Type B pancreatic cell (in vitro differentiated cells): ENCODE results near the gene TMEM108. TPM values are rescaled to one million over a fixed set of nuclear protein-coding genes. Genes with fewer than 3 reads are reported as not detected.

Source experiments
- DNase-seq: peaks from one replicate; pipeline ENCODE4 v3.0.0; 2021; ENCODE audit warnings: mixed read lengths; ENCODE audit not compliant: unreplicated experiment; ENCODE audit errors: extremely low spot score
- H3K27ac Mint-ChIP-seq: 2 replicates; pipeline ENCODE4 v1.8.0; 2021; ENCODE audit warnings: mild to moderate bottlenecking, mixed read lengths
- H3K27me3 Mint-ChIP-seq: 2 replicates; pipeline ENCODE4 v1.8.0; 2021; ENCODE audit warnings: mixed read lengths
- H3K36me3 Mint-ChIP-seq: 2 replicates; pipeline ENCODE4 v1.8.0; 2021; ENCODE audit warnings: mixed read lengths
- H3K4me1 Mint-ChIP-seq: one replicate; pipeline ENCODE4 v1.8.0; 2021; ENCODE audit warnings: mixed read lengths; ENCODE audit not compliant: unreplicated experiment
- H3K4me3 Mint-ChIP-seq: 2 replicates; pipeline ENCODE4 v1.8.0; 2021; ENCODE audit warnings: mild to moderate bottlenecking, mixed read lengths
- H3K9me3 Mint-ChIP-seq: 2 replicates; pipeline ENCODE4 v1.8.0; 2021; ENCODE audit warnings: mixed read lengths
- total RNA-seq: library from RNA; stranded (reverse); gene quantifications from 2 replicates; pipeline ENCODE4 v1.2.1, GENCODE V29; 2021; ENCODE audit warnings: low replicate concordance
- TF ChIP-seq, protein P1 (sequence below): fragments of 200-600 bp; sonication (generic); conservative IDR thresholded peaks from 2 replicates; pipeline ENCODE4 v1.5.0; 2021; ENCODE audit warnings: antibody characterized with exemption, mild to moderate bottlenecking

Gene TMEM108
- total RNA-seq, 1 donor from 2014 or later: 7.4 TPM

DNA sequence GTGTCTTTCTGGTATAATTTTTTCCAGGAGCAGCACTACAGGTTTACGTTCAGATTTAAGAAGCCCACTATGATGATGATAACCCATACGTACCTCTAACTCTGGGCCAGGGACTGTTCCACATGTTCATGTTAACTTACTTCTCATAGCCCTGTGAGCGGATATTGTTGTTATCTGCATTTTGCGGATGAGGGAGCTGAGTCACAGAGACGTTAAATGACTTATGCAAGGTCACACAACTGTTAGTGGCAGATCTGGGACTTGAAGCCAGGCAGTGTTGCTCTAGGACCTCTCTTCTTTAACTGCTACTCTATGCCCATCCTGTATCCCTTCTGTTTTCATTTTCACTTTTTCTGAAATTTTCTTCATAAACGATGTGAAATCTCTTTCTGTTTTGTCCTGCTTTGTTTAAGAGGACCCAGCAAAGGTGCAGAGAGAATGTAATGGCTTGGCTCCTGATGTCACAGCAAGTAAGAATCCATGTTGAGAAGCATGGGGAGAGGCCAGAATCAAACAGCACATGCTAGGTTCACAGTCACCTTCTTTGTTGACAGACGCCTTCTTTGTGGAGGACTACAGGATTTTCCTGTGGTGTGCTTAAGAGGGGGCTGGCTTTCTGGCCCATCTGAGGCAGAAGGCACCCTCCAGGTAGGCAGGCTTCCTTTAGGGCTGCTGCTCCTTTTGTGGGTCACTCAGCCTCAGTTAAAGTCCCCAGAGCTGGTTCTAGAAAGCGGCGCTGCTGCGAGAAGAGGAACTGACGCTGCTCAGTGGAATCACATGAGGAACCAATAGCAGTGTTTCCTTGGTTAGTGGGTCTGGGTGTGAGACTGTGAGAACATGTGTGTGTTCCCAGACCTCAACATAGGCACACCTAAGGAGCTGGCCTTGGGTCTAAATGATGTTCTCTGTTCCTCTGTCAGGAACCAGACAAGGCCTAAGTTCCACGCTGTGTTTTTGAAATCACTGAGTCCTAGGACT is 121.6 kb downstream of the TMEM108 start:
- Mint-ChIP-seq H3K4me1 (no peaks in the 10 kb centered on the region), H3K27me3 (no peaks in the 10 kb centered on the region), H3K36me3 (no peaks in the 10 kb centered on the region), H3K4me3 (no peak overlapping the region), H3K27ac (no peak overlapping the region), H3K9me3 (no peaks in the 10 kb centered on the region)
- DNase-seq: no peak
- TF ChIP-seq, protein P1, sequence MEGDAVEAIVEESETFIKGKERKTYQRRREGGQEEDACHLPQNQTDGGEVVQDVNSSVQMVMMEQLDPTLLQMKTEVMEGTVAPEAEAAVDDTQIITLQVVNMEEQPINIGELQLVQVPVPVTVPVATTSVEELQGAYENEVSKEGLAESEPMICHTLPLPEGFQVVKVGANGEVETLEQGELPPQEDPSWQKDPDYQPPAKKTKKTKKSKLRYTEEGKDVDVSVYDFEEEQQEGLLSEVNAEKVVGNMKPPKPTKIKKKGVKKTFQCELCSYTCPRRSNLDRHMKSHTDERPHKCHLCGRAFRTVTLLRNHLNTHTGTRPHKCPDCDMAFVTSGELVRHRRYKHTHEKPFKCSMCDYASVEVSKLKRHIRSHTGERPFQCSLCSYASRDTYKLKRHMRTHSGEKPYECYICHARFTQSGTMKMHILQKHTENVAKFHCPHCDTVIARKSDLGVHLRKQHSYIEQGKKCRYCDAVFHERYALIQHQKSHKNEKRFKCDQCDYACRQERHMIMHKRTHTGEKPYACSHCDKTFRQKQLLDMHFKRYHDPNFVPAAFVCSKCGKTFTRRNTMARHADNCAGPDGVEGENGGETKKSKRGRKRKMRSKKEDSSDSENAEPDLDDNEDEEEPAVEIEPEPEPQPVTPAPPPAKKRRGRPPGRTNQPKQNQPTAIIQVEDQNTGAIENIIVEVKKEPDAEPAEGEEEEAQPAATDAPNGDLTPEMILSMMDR: no peak

DNA sequence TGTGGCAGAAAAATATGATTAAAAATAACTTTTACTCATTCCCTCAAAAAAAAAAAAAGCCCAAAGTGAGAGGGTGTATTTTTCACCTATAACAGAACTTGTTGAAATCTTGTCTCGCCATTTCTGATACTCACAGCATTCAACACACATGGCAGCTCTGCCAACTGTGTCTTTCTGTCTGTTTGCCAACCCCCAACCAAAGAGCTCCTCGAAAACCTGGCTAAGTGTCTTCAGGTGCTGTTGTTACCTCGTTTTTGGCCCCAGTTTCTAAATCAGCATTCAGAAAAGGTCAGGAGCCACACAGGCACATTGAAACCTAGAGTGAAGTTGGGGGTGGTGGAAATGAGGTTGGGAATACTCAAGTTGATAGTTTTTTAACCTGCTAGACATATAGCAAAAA is 123.5 kb downstream of the TMEM108 start:
- no peaks in the 10 kb centered on the region for H3K4me1 Mint-ChIP-seq
- TF ChIP-seq, protein P1: no peak
- H3K9me3 Mint-ChIP-seq: no peaks in the 10 kb centered on the region
- H3K27me3 Mint-ChIP-seq: no peaks in the 10 kb centered on the region
- no peak overlapping the region for H3K4me3 Mint-ChIP-seq
- no peak overlapping the region for H3K27ac Mint-ChIP-seq
- H3K36me3 Mint-ChIP-seq: no peaks in the 10 kb centered on the region
- no peak for DNase-seq

DNA sequence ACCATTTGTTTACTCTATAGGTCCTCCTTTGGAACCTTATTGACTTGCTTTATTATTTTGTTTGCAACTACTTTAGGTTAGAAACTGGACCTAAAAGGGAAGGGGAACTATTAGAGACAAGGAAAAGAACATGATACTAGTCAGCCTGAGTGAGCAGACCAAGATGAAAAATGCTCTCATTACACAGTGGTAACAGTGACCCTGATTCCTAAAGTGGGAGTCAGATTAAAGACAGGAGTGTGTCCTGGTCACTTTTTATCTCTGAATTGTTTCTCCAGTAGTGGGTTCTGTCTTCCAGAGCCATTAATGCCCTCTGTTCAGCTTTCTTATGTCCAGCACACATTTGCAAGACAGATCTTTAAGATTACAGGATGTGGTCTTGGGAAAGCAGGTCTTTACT is 124.1 kb downstream of the TMEM108 start:
- Mint-ChIP-seq H3K4me1 (no peaks in the 10 kb centered on the region), H3K9me3 (no peaks in the 10 kb centered on the region), H3K4me3 (no peak overlapping the region), H3K36me3 (no peaks in the 10 kb centered on the region), H3K27me3 (no peaks in the 10 kb centered on the region), H3K27ac (no peak overlapping the region)
- DNase-seq: no peak
- TF ChIP-seq, protein P1: no peak

DNA sequence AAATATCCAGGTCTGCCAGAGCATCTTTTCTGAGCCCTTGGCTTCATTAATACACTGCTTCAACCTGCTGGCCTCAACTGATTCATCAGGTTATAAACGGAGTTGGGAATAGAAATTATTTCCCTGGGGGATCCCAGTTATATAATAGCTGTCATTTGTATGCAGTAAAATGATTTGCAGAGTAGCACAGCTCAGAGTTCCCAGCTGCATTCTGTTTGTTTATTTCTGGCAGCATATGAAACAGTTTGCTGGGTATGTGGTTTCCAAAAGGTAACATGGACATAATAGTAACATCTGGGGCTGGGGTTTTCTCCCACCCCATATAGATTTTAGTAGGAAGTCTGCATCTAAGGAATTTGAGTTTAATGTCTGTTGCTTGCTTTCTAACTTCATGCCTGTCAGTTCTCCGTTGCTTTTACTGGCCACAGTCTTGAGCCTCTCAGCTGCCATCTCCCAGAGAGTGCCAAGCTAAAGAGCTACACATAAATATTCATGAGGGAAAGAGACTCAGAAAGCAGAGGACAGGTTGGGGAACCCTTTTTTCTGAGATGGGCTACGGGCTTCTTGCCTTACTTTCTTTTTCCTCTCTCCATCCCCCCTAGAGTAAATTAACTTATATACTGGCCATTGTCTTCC is 124.6 kb downstream of the TMEM108 start:
- Mint-ChIP-seq H3K27ac (no peak overlapping the region), H3K9me3 (no peaks in the 10 kb centered on the region), H3K4me3 (no peak overlapping the region), H3K36me3 (no peaks in the 10 kb centered on the region), H3K27me3 (no peaks in the 10 kb centered on the region), H3K4me1 (no peaks in the 10 kb centered on the region)
- no peak for DNase-seq
- TF ChIP-seq, protein P1: no peak

- H3K36me3 Mint-ChIP-seq: no peaks in the 10 kb centered on the region
- H3K27me3 Mint-ChIP-seq: no peaks in the 10 kb centered on the region
- H3K9me3 Mint-ChIP-seq: no peaks in the 10 kb centered on the region
- H3K4me3 Mint-ChIP-seq: no peak overlapping the region
- no peak overlapping the region for H3K27ac Mint-ChIP-seq
- TF ChIP-seq, protein P1: no peak
- DNase-seq: no peak
- H3K4me1 Mint-ChIP-seq: no peaks in the 10 kb centered on the region
Measured at GRCh38 chr3:133167340-133168024, 129.3 kb downstream of the TMEM108 start.
